Measurements from ENCODE around the gene SGCD.

DNA sequence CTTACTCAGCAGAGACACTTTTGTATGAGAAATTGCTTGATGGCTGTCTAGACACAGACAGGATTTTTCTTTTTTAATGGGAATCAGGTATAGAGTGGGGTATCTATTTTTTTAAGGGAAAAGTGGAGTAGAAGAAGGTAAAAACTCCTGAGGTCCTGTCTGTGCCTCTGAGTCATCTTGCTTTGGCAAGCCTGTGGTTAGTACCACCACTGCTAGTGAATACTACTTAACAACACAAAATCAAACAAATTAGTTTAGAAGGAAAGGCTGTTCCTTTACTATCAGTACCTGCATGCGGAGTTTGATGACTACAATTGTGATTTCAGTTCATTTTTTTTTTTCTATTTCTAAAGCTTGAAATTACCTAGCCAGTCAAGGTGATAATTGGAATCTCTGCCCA is 372.2 kb downstream of the SGCD start:
- no peak for TF ChIP-seq POLR2A (IDR thresholded peaks at IDR 0.05)
- TF ChIP-seq, protein P1, sequence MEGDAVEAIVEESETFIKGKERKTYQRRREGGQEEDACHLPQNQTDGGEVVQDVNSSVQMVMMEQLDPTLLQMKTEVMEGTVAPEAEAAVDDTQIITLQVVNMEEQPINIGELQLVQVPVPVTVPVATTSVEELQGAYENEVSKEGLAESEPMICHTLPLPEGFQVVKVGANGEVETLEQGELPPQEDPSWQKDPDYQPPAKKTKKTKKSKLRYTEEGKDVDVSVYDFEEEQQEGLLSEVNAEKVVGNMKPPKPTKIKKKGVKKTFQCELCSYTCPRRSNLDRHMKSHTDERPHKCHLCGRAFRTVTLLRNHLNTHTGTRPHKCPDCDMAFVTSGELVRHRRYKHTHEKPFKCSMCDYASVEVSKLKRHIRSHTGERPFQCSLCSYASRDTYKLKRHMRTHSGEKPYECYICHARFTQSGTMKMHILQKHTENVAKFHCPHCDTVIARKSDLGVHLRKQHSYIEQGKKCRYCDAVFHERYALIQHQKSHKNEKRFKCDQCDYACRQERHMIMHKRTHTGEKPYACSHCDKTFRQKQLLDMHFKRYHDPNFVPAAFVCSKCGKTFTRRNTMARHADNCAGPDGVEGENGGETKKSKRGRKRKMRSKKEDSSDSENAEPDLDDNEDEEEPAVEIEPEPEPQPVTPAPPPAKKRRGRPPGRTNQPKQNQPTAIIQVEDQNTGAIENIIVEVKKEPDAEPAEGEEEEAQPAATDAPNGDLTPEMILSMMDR (IDR thresholded peaks at IDR 0.05): no peak
